IMR-90 (cell line): ENCODE data around the gene BCAS3. TPM values are rescaled to one million over a fixed set of nuclear protein-coding genes. Genes with fewer than 3 reads are reported as not detected.

Source experiments
- ATAC-seq: fragments of 200-7000 bp; cut with Tn5 transposase; 2 replicates; pipeline ENCODE4 v1.9.1; 2020; ENCODE audit warnings: low read depth, mild to moderate bottlenecking, moderate library complexity
- BruUV-seq: library from RNA; stranded (reverse); fragments of 400-500 nt; replicated peaks from 2 replicates; lab custom pipeline; 2021; lab: Mats Ljungman, UMichigan
- CTCF ChIA-PET: fragments of 300-600 bp; formaldehyde crosslinking; extraction: SDS; loops from one replicate; lab custom pipeline; 2021; ENCODE audit warnings: antibody characterized with exemption; lab: Yijun Ruan, JAX
- POLR2A ChIA-PET: fragments of 300-600 bp; sonication (Branson Sonifier 250); formaldehyde crosslinking; loops from one replicate; lab custom pipeline; 2022; ENCODE audit warnings: antibody characterized with exemption; ENCODE audit not compliant: unreplicated experiment; lab: Charles Lee
- DNase-seq: peaks from one replicate; pipeline ENCODE4 v3.0.0; 2013
- H2AFZ ChIP-seq: replicated peaks from 2 replicates; pipeline ENCODE3; 2013; ENCODE audit warnings: low read length, mild to moderate bottlenecking; ENCODE audit not compliant: poor library complexity
- H2AK5ac ChIP-seq: 2 replicates; pipeline ENCODE4 v1.6.1; 2013; ENCODE audit warnings: low read depth, low read length, inconsistent platforms
- H2AK9ac ChIP-seq: replicated peaks from 2 replicates; pipeline ENCODE3; 2013; ENCODE audit warnings: mild to moderate bottlenecking, low read depth, low read length, moderate library complexity; ENCODE audit not compliant: poor library complexity
- H2BK120ac ChIP-seq: 2 replicates; pipeline ENCODE4 v1.6.1; 2013; ENCODE audit warnings: low read depth, low read length, inconsistent platforms
- H2BK15ac ChIP-seq: 3 replicates; pipeline ENCODE4 v1.6.1; 2013; ENCODE audit warnings: low read depth, low read length, inconsistent platforms
- H2BK20ac ChIP-seq: 2 replicates; pipeline ENCODE4 v1.6.1; 2013; ENCODE audit warnings: low read depth, mild to moderate bottlenecking, inconsistent platforms, low read length, moderate library complexity
- H2BK5ac ChIP-seq: 2 replicates; pipeline ENCODE4 v1.6.1; 2013; ENCODE audit warnings: mild to moderate bottlenecking, low read depth, low read length, inconsistent platforms; ENCODE audit not compliant: poor library complexity, severe bottlenecking
- H3K14ac ChIP-seq: replicated peaks from 2 replicates; pipeline ENCODE4 v1.6.1; 2013; ENCODE audit warnings: low read depth, low read length, inconsistent platforms
- H3K18ac ChIP-seq: 2 replicates; pipeline ENCODE4 v1.6.1; 2013; ENCODE audit warnings: low read depth, low read length, control low read depth
- H3K23ac ChIP-seq: 2 replicates; pipeline ENCODE4 v1.6.1; 2013; ENCODE audit warnings: low read depth, low read length, inconsistent platforms
- H3K27ac ChIP-seq: 2 replicates; pipeline ENCODE4 v1.5.1; 2013; ENCODE audit warnings: mild to moderate bottlenecking, control low read depth, low read length; ENCODE audit not compliant: insufficient read depth
- H3K27me3 ChIP-seq: 2 replicates; pipeline ENCODE4 v1.6.1; 2013; ENCODE audit warnings: low read length; ENCODE audit not compliant: control insufficient read depth, insufficient read depth
- H3K36me3 ChIP-seq: 2 replicates; pipeline ENCODE4 v1.6.1; 2013; ENCODE audit warnings: low read length, mixed read lengths; ENCODE audit not compliant: control insufficient read depth, insufficient read depth
- H3K4ac ChIP-seq: 2 replicates; pipeline ENCODE4 v1.6.1; 2013; ENCODE audit warnings: low read depth, low read length, inconsistent platforms
- H3K4me1 ChIP-seq: 2 replicates; pipeline ENCODE4 v1.6.1; 2013; ENCODE audit warnings: low read length, mixed read lengths; ENCODE audit not compliant: control insufficient read depth, insufficient read depth
- H3K4me2 ChIP-seq: 2 replicates; pipeline ENCODE4 v1.6.1; 2013; ENCODE audit warnings: low read depth, mild to moderate bottlenecking, control low read depth, low read length, moderate library complexity
- H3K4me3 ChIP-seq: 2 replicates; pipeline ENCODE4 v1.5.1; 2013; ENCODE audit warnings: low read depth, mild to moderate bottlenecking, control low read depth, low read length, moderate library complexity; ENCODE audit not compliant: insufficient read depth
- H3K56ac ChIP-seq: 2 replicates; pipeline ENCODE4 v1.6.1; 2013; ENCODE audit warnings: low read length, inconsistent platforms; ENCODE audit not compliant: insufficient read depth; ENCODE audit errors: extremely low read depth
- H3K79me1 ChIP-seq, 2 experiments: 2 replicates each; pipeline ENCODE4 v1.6.1; 2013; ENCODE audit warnings: low read length in 2 of 2, inconsistent platforms in 1 of 2, low read depth in 1 of 2
- H3K9ac ChIP-seq: 2 replicates; pipeline ENCODE4 v1.6.1; 2013; ENCODE audit warnings: low read depth, low read length, control low read depth
- H3K9me1 ChIP-seq: 2 replicates; pipeline ENCODE4 v1.6.1; 2013; ENCODE audit warnings: low read length, inconsistent platforms; ENCODE audit not compliant: insufficient read depth
- H3K9me3 ChIP-seq: 2 replicates; pipeline ENCODE4 v1.6.1; 2013; ENCODE audit warnings: low read length; ENCODE audit not compliant: control insufficient read depth, insufficient read depth
- H4K20me1 ChIP-seq: 2 replicates; pipeline ENCODE4 v1.6.1; 2013; ENCODE audit warnings: low read length, inconsistent platforms; ENCODE audit not compliant: insufficient read depth
- H4K5ac ChIP-seq: 2 replicates; pipeline ENCODE4 v1.6.1; 2013; ENCODE audit warnings: mild to moderate bottlenecking, low read depth, low read length, control low read depth
- H4K8ac ChIP-seq, 2 experiments: 2 replicates each; pipeline ENCODE4 v1.6.1; 2013; ENCODE audit warnings: low read depth in 2 of 2, low read length in 2 of 2, control low read depth in 1 of 2, inconsistent platforms in 1 of 2
- H4K91ac ChIP-seq: 2 replicates; pipeline ENCODE4 v1.6.1; 2013; ENCODE audit warnings: low read depth, low read length, inconsistent platforms; ENCODE audit not compliant: insufficient read depth
- POLR2A ChIP-seq: IDR thresholded peaks from 2 replicates; pipeline ENCODE4 v1.6.1; 2012; ENCODE audit warnings: mild to moderate bottlenecking, low read depth, low read length
- whole genome bisulfite sequencing, 2 experiments: methylation state at CpG; one replicate each; pipeline versions ENCODE4 v1.1.5 to v1.1.7; 2013; ENCODE audit warnings: missing lambda C conversion rate in 2 of 2; ENCODE audit not compliant: insufficient read length in 1 of 2; ENCODE audit errors: extremely low coverage in 2 of 2; 5-methylcytosine and 5-hydroxymethylcytosine counted together
- dilution Hi-C: fragments of 300-500 bp; cut with HindIII; formaldehyde crosslinking; loops from one replicate; pipeline ENCODE4 v1.14.3; 2018; ENCODE audit warnings: low sequenced_read_pairs; ENCODE audit not compliant: unreplicated experiment
- in situ Hi-C: fragments of 300-500 bp; cut with MboI; formaldehyde crosslinking; loops from 3 replicates; pipeline ENCODE4 v1.14.3; 2019; ENCODE audit warnings: low sequenced_read_pairs, inconsistent platforms, mixed read lengths
- intact Hi-C: fragments of 100-400 bp; cut with micrococcal nuclease; formaldehyde crosslinking; loops from 2 replicates; pipeline ENCODE4 v1.10.0; 2022
- polyA plus RNA-seq, 3 experiments: library from polyadenylated mRNA; depleted of rRNA; stranded (reverse); fragments of >200 nt; gene quantifications; 2 replicates each; pipeline ENCODE4 v1.2.3, GENCODE V29; 2012; ENCODE audit warnings: low replicate concordance in 1 of 3
- total RNA-seq: library from RNA; depleted of rRNA; stranded (reverse); fragments of >200 nt; gene quantifications from 2 replicates; pipeline ENCODE4 v1.2.3, GENCODE V29; 2012

BCAS3 gene
- total and polyA plus RNA-seq, 2 of the 4 experiments (the other 2 are of a cell fraction) = 6.3 to 27.1 TPM

DNA sequence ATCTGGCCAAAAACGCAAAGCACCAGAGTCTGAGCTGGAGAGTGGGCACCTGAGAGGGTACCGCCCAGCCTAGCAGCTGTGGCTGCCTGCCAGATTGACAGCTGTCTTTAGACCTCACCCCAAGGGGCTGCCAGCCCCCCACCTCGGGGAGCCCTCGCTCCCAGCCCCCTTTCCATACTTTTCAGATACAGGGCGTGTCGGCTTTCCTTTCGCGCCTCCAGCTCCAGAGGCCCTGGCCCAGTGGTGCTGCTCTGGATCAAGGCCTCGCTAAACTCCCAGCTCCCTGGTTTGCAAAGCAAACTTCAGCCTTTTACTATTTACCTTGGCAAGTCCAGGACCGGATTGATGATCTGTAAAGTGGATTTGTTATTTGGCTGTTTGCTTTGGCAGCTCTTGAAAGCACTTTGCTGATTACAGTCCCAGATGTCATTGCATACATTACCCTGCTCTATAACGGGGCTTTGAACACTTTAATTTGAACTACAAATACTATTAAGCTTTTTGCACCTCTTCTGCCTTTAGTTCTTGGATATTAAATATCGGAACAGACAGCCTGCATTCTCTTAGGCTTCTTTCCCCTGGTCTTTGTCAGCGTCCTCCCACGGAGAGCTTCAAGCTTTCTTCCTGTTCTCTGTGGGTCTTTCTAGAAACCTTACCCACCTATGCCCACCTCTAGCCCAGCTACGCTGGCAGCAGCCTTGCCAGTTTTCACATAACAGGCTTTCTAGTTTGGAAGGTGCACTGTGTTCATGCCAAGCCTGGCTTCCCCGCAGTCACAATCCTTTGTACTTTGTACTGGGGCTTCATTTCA lies 658.4 kb downstream of the BCAS3 start:
- in situ Hi-C loops = no loop called here
- BruUV-seq = no TSS peak
- POLR2A ChIA-PET = interaction anchor here (0.7 to 1.4 kb wide), 2 partner anchors 61 to 84 kb away, joined by 3 to 4 read pairs; no protein-coding TSS in a partner anchor

More for the DNA sequence above, 658.4 kb downstream of the BCAS3 start:
- intact Hi-C loops = no loop called here
- no peak for ATAC-seq
- CTCF ChIA-PET = no interaction called here
- Histone ChIP-seq H2AK5ac (peak overlapping the region; percentile 62), H4K5ac (peak overlapping the region; percentile 70), H3K14ac (peak overlapping the region; percentile 86), H2BK120ac (peak overlapping the region; percentile 91), H3K4ac (peak overlapping the region; percentile 84), H4K91ac (peak overlapping the region; percentile 92), H4K20me1 (no peaks in the 10 kb centered on the region), H2BK20ac (peak overlapping the region; percentile 90), H2AK9ac (peak overlapping the region; percentile 26), H3K27ac (peak overlapping the region; percentile 35), H3K9me3 (no peaks in the 10 kb centered on the region), H4K8ac (peak overlapping the region; percentile 51 to 74; a peak in 3 of 4 replicates), H3K4me3 (no peak overlapping the region), H2AFZ (peak overlapping the region; percentile 54), H3K18ac (peak overlapping the region; percentile 94), H2BK5ac (peak overlapping the region; percentile 52), H3K36me3 (no peaks in the 10 kb centered on the region), H3K27me3 (no peaks in the 10 kb centered on the region), H3K4me2 (peak overlapping the region; percentile 10; the same call in 1 of the 2 replicates), H3K79me1 (peaks cover 0 to 29% of the 10 kb centered on the region in 2 experiments; a peak in 3 of 4 replicates), H3K9me1 (peaks cover 34% of the 10 kb centered on the region), H3K4me1 (peaks cover 37% of the 10 kb centered on the region), H2BK15ac (peak overlapping the region; percentile 67; the same call in 2 of the 3 replicates), H3K9ac (no peak overlapping the region), H3K56ac (peak overlapping the region; percentile 25; the same call in 1 of the 2 replicates), H3K23ac (peak overlapping the region; percentile 85; the same call in 1 of the 2 replicates)
- 24% methylated on average over 5 of the region's 16 CpGs; no CpG with 5 or more reads in 1 of the 2 experiments for WGBS, 2 experiments
- peak; percentile 78 for DNase-seq
- dilution Hi-C loops = no loop called here
- no peak for TF ChIP-seq POLR2A
